ENCODE results near the gene POLE3.
"Not testable (repeated sequence)": the region's sequence is repeated elsewhere in the genome, so short reads cannot be mapped to it uniquely, and the experiment has no call there.

Gene POLE3

DNA sequence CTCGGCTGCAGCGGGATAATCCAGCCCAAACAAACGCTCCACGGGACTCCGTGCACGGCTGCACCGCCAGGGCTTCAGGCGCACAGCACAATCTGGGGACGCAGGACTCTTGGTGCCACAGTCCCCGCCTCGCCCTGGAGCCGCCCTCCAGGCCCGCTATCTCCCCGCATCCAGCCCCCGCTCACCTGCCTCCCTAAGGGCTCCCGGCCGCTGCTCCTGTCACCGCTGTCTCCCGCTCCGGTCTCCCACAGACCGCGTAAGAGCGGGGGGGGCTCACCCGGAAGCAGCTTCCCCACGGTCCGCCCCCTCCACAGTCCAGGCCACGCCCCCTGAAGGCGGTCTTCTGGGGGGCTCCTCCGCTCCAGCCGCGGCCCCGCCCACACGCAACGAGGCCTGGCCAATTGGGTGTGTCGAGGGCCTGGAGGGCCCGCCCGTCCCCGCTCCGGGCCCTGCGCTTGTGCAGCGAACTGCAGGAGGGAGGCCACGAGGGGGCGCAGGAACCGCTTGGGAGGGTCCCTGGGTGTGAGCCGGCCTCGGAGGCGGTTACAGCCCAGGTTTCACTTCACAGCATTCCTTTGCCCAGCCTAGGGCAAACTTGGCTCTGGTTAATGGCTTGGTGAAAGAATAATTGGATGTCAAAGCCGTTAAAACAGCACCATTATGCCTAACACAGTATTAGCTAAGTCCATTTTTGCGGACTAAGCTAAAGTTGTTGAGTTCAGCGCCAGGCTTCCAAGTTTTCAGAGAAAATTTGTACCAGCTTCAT, 9.3 kb downstream of the POLE3 start, which contains the start of gene ALAD:
TSS of gene ALAD (minus strand) at position 258 of the 766 bp plus-strand sequence. CDS start 7,725 bp downstream, outside the sequence.
- peak; percentile 89 to 96 for DNase-seq

DNA sequence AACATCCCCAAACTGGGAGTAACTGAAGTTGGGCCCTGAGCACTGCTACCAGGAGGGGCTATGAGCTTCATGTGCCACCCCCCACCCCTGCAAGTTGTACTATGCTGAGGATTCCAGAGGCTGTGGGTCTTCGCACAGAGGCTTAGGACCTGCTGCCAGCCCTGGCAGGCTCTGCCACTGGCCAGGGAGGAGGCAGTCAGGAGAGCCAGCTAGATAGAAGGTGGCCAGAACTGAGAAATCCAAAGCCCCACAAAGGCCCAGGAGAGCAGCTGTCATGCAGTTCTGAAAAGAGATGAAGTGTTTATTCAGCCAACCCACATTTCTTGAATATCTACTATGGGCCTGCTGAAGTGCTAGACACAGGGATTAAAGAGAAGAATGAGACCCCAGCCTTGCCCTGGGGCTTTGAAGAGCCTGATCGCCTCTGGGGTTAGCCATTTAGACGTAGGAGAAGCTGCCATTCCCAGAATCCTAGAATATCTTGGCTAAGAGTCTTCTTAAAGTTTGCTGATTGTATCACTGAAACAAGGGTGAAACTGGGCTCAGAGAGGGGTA, 10.8 kb downstream of the POLE3 start:
- DNase-seq, result no peak

DNA sequence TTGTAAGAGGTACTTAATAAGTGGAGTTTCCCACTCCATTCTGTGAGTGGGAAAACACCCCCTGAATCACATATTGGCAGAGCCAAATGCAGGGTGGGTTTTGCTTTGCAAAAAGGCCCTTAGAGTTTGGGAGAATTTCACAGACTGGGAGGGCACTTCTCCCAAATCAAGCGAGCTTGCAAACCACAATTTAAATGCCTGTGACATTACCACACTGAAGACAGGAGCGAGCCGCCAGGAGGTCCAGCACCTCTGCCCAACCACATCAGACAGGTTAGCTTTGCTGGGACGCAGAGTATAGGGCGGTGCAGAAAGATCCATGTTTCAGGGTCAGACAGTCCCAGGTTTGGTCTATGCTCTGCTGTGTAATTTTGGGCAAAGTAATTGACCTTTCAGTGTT, 11.7 kb downstream of the POLE3 start:
- no peak for DNase-seq

DNA sequence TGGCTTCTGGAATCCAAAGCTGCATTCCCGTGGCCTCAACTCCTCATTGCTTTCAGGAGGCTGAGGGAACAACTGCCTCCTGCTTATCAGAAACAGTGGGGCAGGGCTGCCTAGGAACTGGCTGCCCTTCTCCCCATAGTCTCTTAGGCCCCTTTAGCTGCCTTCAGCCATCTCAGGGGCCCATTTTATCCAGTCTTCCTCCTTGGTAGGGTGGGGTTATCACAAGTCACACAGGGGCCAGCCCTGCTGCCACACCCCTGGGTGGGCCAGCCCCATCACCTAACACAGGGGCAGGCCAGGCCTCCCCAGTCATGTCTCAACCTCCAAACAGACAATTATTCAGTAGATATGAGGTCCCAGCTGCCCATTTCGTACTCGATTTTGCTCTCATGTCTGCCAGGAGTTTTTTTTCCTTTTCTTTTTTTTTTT, 13.3 kb downstream of the POLE3 start:
- no peak for DNase-seq

DNA sequence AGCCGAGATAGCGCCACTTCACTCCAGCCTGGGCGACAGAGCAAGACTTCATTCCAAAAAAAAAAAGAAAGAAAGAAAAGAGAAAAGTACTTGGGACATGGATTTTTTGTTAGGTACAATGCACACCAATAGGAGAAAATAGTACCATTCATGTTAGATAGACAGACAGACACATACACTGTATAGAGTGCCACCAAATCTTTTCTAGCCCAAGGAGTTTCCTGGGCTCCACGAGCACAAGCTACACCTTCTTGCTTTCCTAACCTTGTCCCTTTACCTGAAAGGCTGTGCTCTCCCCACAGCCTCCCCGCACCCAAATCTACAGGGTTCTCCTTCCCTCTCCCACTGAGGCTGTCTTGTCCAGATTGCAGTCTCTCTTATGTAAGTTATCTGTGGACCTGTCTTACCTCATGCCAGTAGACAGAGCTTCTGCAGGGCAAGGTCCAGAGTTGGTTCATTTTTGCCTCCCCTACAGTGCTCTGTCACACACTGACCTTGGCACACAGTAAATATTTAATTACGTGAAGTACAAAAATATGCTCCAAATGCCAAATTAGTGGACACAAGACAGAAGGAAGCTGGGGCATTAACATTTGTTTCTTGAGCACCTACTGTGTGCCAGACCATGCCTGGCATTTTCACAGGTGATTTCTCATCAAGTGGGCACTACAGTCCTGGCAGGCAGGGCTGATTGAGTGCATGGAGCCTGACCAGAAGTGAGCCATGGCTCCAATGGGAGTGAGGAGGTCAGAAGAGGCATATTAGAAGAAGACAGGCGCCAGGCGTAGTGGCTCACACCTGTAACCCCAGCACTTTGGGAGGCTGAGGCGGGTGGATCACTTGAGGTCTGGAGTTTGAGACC, 15.2 kb downstream of the POLE3 start:
- no peak for DNase-seq

DNA sequence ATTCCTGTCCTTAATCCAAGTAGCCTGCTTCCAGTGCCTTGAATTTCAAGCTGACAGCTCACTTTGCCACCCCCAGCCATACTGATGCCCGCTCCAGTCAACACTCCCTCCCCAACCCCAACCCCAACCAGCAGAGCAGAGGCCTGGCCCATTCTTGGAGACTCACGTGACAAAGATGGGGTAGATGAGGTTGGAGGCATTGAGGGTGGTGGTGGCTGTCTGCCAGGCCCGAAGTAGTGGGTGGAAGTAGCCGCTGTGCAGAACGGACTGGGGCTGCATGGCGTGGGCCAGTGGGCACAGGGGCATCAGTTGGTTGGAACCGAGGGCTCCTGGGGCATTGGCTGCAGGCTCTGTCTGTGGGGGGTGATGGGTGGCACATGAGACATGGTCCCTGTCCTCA, 17.2 kb downstream of the POLE3 start:
- no peak for DNase-seq

DNA sequence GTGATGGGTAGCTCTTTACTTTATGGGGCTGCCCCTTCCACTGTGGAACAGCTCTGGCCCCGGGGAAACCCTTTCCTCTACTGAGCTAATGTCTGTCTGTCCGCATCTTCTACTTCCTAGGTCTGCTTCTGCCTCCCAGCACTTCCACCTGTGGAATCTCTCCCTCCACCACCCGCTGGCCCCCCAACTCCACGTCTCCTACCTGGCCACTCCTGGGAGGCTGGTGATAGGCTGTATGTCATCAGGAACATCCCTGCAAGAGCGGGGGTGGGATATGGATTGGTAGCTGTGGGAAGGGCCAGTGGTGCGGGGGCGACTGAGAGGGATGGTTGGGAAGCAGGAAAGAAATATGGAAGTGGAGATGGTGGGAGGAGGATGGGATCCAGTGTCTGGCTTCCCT, 18.6 kb downstream of the POLE3 start:
- no peak for DNase-seq

DNA sequence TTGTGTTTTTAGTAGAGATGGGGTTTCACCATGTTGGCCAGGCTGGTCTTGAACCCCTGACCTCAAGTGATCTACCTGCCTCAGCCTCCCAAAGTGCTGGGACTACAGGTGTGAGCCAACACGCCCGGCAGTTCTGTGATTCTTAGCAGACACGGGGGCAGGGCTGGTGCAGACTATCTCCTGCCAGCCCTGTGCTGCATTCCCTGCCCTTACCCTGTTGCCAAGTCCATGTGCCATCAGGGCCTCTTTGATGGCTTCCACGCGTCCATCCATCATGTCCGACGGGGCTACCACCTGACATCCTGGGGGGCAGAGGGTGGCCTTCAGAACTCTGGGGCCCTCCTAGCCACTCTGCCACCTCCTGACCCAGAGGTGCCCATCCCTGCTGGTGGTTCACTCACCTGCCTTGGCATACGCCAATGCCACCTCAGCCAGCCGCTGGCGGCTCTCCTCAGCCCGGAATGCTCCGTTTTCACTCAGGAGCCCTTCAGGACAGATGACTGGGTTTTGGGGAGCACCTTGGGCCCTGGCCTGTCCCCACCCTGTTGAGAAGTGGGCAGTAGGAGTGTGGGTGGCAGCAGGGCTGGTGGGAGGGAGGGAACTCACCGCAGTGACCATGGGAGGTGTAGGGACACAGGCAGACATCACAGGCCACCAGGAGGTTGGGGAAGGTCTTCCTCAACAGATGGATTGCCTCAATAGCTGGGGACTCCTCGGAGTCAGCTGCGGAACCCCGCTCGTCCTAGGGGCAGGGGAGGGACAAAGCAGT, 20.1 kb downstream of the POLE3 start:
- DNase-seq, result no peak

DNA sequence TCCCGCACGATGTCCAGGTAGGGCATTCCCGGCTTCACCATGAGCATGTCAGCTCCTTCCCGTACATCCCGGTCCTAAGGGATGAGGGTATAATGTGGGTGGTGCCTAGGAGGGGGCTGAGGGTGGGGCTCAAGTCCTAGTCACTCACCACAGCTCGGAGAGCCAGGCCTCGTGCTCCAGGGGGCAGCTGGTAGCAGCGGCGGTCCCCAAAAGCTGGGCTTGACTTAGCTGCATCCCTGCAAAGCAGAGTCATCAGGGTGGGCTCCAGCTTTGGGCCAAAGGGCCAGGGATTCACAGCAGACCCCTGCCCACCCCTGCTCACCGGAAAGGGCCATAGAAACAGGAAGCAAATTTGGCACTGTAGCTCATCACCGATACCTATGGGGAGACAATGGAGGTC, 21.0 kb downstream of the POLE3 start:
- no peak for DNase-seq

DNA sequence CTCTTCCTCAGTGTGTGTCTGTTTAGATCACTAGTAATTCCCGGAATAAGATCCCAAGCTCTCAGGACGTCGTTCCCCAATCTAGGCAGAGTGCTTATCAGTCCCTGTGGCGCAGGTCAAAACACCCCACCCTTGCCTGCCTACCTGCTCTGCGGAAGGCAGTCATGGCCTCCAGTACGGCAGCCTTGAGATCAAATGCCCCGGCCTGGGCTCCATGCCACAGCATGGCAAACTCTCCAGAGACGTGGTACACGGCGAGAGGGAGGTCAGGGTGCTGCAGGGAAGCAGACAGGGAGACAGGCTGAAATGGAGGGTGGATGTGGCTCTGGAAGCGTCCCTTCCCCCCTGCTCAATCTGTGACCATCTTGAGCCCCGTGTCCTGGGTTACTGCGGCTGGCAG, 21.6 kb downstream of the POLE3 start:
- no peak for DNase-seq

DNA sequence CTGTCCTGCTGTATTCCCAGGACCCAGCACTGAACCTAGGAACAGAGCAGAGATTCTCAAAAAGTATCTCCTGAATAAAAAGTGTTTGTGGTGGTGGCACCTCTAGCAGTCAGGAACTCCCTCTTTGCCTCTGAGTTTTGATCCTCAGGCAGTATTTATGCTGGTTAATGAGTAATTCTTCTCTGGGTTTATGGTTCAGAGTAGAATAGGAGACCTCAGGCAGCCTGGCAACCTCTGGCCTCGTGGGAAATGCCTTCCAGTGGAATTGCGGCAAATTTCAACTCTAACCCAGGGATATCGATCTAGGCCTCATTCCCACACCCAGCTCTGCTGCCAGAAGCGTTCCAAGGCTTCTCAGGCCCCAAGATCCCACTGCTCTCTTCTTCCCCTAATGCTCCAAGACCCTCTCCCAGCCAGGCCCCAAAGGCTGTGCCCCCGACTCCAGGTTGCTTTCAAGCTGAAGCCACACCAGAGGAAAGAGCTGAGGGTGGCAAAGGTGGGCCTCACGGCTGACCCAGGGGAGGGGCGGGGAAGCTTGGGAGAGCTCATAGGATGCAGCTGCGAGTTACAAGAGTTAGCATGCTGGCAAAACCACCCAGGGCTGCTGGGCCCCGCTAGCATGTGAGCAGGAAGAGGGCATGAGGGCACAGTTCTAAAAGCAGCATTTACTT, 22.8 kb downstream of the POLE3 start:
- DNase-seq, result no peak

DNA sequence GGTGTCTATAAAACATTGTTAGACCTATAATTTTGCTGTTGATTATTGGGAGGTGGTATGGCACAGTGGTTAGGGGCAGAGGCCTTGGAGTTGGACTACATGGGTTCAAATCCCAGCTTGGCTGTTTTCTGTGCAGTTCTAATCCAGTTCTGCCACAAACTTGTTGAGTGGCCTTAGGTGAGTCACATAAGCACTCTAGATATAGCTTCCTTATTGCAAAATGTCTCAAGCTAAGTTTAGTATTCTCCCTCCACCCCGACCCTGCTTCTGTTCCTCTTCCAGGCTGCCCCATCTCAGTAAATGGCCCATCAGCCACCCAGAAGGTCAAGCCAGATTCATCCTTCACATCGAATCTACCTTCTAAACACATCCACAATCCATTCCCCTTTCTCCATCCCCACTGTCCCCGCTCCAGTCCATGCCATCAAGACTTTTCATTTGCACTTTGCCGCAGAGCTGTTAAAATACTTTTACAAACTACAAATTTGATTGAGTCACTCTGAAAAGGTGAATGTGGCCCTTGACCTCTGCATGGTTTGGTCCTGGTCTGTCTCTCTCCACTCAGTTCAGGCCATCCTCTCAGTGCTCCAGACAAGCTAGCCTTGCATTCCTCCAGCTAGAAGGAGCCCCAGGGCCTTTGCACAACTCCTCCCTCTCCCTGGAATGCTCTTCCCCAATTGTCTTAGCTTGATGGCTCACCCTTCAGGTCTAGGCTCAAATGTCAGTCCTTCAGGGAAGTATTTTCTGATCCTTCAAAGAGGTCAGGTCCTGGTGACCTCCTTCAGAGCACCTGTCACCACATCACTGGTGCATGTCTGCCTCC, 23.7 kb downstream of the POLE3 start:
- DNase-seq, result no peak

DNA sequence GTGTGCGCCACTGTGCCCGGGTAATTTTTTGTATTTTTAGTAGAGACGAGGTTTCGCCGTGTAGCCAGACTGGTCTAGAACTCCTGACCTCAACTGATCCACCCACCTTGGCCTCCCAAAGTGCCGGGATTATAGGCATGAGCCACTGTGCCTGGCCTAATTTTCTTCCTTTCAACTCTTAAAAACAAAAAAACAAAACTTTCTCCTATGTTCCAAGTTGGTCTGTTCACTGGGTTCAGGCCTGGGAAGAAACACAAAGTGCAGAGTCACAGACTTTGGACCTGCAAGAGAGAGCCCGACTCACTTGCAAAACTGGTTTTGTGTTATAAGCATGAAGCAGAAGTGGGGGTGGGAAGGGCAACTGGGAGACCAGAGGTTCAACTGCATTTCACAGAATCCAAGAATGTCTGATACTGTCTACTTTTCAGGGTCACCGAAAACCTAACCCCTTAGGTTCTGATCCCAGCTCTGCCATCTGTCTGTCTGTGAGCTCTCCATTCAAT, 28.5 kb downstream of the POLE3 start:
- no peak for DNase-seq

DNA sequence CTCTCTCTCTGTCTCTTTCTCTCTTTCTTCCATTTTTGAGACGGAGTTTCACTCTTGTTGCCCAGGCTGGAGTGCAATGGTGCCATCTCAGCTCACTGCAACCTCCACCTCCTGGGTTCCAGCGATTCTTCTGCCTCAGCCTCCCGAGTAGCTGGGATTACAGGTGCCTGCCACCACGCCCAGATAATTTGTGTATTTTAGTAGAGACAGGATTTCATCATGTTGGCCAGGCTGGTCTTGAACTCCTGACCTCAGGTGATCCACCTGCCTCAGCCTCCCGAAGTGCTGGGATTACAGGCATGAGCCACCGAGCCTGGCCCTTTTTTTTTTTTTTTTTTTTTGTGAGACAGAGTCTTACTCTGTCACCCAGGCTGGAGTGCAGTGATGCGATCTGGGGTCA, 29.0 kb downstream of the POLE3 start:
- DNase-seq, result not testable (repeated sequence)

DNA sequence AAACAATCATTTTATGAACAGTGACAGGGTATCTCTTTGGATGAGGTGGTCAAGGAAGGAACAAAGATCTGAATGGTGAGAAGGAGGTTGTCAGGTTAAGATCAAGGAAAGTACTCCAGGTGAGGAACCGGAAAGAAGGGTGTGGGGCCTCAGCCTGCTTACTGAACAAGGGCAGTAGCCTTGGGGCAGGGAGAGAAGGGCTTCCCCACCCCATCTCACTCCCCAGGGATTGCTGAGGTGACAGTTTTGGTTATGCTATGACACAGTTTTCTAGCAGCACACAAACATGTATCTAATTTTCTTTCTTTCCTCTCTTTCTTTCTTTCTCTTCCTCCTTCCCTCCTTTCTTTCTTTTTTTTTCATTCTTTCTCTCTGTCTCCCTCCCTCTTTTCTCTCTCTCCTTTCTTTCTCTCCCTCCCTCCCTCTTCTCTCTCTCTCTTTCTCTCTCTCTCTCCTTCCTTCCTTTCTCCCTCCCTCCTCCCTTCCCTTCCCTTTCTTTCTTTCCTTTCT, 29.6 kb downstream of the POLE3 start:
- no peak for DNase-seq

DNA sequence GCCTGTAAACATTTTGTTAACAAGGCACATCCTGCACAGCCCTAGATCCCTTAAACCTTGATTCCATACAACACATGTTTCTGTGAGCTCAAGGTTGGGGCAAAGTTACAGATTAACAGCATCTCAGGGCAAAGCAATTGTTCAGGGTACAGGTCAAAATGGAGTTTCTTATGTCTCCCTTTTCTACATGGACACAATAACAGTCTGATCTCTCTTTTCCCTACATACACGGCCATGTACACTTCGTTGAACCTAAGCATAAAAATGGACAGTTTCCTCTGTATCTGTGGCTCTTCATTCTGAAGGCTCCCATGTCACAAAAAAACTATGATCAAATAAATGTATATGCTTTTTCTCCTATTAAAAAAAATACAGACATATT, 30.7 kb downstream of the POLE3 start:
- DNase-seq, result not testable (repeated sequence)

DNA sequence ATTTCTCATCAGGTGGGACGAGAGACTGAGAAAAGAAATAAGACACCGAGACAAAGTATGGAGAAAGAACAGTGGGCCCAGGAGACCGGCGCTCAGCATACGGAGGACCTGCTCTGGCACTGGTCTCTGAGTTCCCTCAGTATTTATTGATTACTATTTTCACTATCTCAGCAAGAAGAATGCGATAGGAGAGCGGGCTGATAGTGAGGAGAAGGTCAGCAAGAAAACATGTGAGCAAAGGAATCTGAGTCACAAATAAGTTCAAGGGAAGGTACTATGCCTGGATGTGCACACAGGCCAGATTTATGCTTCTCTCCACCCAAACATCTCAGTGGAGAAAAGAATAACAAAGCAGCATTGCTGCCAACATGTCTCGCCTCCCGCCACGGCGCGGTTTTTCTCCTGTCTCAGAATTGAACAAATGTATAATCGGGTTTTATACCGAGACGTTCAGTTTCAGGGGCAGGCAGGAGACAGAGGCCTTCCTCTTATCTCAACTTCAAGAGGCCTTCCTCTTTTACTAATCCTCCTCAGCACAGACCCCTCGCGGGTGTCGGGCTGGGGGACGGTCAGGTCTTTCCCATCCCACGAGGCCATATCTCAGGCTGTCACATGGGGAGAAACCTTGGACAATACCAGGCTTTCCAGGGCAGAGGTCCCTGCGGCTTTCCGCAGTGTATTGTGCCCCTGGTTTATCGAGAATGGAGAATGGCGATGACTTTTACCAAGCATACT, 31.2 kb downstream of the POLE3 start:
- not testable (repeated sequence) for DNase-seq

DNA sequence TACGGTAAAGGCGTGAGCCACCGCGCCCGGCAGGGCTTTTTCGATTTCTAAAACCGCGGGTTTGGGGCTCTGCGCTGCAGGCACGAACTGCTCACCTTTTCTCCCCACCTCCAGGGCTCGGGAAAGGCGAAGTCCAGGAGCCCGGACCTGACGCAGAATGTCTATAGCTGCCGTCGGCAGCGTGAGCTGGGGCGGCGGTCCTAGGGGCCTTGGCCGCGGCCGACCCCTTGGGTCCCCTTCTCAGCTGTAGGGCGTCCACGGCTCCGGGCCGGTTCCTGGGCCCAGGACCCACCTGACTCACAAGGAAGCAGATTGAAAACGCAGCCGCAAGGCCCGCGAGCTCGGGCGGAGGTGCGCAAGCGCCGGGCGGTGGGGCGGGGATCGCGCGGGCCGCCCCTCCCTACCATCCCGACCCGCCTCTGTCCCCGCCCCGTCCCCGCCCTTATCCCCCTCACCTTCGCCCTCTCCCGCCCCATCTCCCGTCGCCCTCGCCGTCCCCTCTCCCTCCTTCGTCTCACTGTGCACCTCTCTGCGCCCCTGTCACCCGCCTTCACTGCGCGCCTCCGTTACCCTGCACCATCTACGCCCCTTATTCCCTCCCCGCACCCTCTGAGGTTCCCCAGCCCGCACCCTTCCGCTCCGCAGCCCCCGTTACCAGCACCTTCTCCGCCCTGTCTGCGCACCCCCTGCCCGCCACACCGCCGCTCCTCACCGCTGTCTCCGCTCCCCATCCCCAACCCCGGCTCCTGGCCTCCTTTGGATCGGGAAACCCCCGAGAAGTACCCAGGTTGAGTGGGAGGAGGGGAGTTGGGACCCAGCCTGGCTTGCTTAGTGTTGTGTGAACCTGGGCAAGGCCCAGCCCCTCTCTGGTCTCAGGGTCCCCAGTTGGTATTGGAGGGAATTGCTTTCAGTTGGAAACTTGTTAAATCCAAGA, 33.6 kb downstream of the POLE3 start, which contains the start of gene HDHD3:
TSS of gene HDHD3 (minus strand) at position 353 of the 934 bp plus-strand sequence. CDS start 2,632 bp downstream, outside the sequence.
- peak; percentile 27 to 48 for DNase-seq

Data from bone marrow (tissue), 2 donors.